ENCODE data around the gene ANKRD60.

Gene ANKRD60

DNA sequence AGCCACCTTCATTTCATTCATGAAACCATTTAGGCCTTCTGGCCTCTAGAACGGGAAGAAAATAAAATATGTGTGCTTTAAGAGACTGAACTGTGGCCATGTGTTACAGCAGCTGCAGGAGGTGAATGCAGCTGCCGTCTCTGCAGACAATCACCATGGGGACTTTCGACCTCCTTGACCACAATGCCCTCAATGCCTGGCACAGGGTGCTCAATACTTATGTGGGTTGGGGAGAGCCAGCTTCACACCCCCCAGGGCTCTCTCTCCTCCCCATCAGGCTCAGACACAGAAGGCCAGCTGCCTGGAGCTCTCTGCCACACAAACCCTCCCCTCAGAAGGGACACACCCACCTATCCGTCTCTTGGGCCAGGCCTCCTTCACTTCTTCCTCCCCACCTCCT, 43.5 kb downstream of the ANKRD60 start:
- no peak for DNase-seq

DNA sequence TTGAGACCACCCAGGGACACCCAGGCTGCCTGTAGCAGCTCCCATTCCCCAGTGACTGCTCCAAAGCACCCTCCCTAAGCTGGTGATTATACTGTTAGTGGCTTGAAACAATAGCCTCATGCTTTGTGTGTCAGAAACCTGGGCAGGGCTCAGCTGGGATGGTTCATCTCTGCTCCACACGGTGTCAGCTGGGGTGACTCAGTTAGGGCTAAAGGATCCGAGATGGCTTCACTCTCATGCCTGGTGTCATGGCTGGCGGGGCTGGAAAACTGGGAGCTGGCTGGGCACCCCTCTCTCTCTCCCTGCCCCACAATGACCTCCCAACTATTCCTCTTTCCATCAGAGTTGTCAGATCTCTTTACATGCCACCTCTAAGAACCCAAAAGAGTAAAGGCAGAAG, 44.4 kb downstream of the ANKRD60 start:
- no peak for DNase-seq

- DNase-seq, result no peak
These were observed 45.8 kb downstream of the ANKRD60 start for GRCh38 chr20:58182521-58183140.

GRCh38 chr20:58179432-58180099, 48.9 kb downstream of the ANKRD60 start:
- peak; percentile 36 for DNase-seq

GRCh38 chr20:58179083-58179431, 49.4 kb downstream of the ANKRD60 start:
- DNase-seq, result no peak

GRCh38 chr20:58177799-58178198, 50.7 kb downstream of the ANKRD60 start:
- no peak for DNase-seq

- DNase-seq, result no peak
These were observed 52.6 kb downstream of the ANKRD60 start for GRCh38 chr20:58175836-58176235.

- DNase-seq, result no peak
These were observed 53.0 kb downstream of the ANKRD60 start for GRCh38 chr20:58175425-58175824.

- no peak for DNase-seq
These were observed 53.7 kb downstream of the ANKRD60 start for GRCh38 chr20:58174708-58175280.

DNA sequence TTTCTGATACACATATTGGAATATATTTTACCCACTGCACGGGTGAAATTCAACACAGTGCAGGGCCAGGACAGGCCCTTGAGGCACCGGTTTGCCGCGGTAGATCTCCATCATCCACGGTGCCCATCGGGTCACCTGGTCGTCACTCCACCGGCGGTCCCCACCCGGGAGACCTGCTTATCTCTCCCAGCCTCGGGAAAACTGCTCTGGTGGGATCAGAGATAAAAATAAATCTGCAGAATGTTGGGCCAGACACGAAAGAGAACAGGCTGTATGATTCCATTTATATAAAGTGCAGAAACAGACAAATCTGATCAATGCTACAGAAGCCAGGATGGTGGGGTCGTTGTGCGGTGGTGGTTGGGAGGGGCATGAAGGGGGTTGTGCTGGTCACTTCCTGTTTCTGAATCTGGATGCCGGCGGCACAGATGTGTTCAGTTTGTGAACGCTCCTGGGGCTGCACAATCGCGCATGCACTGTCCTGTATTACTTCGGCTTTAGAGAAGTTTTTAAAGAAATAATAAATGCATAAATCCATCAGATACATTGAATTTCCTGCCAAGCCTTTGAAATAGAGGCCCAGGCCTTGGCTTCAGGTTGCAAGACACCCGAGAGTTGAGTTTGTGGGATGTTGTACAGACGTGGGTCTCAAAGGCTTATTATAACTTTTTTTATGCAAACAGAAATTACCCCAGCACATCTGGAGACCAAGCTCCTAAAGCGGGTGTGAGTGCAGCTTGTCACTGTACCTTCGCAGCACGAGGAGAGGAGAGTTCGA, 54.3 kb downstream of the ANKRD60 start:
- no peak for DNase-seq

DNA sequence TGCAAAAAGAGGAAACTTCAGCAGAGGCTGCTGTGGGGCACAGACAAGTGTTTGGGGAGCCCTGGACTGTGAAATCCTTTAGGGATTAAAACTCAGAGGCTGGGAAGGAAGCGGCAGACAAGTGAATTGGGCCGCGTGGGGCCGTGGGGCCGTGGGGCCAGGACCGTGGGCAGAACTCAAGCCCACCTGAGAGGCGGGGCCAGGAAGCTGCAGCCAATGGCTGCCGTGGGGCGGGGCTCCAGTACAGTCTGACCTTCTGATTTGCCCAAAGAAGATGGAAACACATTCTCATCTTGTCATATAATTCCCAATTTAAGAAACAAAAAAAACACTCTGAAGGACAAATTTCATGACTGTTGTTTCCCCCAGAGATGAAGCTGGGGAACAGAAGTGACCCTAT, 55.4 kb downstream of the ANKRD60 start:
- no peak for DNase-seq

DNA sequence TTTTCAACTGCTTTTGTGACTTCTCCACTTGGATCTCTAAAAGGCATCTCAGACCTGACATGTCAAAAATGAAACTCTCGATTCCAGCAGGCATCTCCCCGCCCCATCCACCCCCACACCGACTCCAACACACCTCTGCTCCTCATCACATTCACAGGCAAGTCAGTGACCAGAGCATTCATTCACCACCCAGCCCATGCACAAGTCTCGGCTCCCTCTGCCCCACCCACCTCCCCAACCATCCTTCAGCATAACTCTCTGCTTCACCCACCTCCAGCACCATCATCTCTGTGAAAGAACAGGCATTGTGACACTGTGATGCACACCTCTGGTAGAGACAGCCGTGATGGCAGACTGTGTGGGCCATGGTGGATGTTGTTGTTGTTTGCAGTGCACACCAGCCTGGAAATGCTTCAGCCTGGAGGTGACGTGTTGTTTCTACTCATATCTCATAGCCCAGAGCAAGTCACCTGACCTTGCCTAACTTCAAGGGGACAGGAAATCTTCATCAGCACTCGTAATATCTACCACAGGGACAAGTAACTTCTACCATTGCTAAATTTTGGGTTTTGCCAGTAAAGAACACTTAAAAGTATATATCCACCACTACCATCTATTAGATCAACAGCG, 56.5 kb downstream of the ANKRD60 start:
- DNase-seq, result no peak

DNA sequence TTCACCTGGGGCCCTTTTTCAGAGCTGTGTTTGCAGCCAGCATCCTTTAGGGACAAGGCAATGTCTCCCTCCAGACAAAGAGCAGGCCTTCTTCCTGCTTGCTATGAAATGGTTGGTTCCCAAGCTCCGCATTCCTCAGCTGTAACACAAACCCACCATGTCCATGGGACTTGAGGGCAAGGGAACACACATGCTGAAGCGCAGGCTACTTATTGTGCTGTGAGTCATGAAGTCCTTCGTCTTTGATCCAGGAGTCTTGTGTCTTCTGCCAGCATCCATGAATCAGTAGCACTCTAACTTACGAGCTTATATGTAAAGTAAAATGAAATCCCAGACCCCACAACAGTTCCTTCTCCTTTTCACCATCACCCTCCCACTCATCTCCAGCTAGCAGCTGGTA, 59.0 kb downstream of the ANKRD60 start:
- DNase-seq, result no peak

- no peak for DNase-seq
These were observed 59.6 kb downstream of the ANKRD60 start for GRCh38 chr20:58168843-58169242.

- no peak for DNase-seq
These were observed 60.7 kb downstream of the ANKRD60 start for GRCh38 chr20:58167759-58168158.
